Stimulated activated CD4-positive, alpha-beta T cell treated with anti-CD3 and anti-CD28 coated beads, Interleukin-12 subunit alpha, Interleukin-12 subunit beta, amount 100 ng/mL, for 48 hours (primary cell): ENCODE results near the gene GHR.
A peak's percentile ranks its signal among the peaks of the same experiment; 100 is the strongest.
"Not testable (repeated sequence)": the region's sequence is repeated elsewhere in the genome, so short reads cannot be mapped to it uniquely, and the experiment has no call there.

Source experiments
- DNase-seq, 3 donors: peaks; one replicate each; pipeline ENCODE4 v3.0.0-alpha.2; 2020; ENCODE audit warnings: low read depth in 2 of 3, low spot score in 1 of 3

Gene GHR

GRCh38 chr5:42691413-42691937 is 268.2 kb downstream of the GHR start:
- no peak for DNase-seq

GRCh38 chr5:42701351-42702059 is 278.3 kb downstream of the GHR start:
- DNase-seq, result no peak

GRCh38 chr5:42703238-42703637 is 280.0 kb downstream of the GHR start:
- DNase-seq, result no peak

GRCh38 chr5:42715785-42716184 is 292.5 kb downstream of the GHR start:
- DNase-seq, result no peak

GRCh38 chr5:42718591-42718990 is 295.4 kb downstream of the GHR start:
- no peak for DNase-seq

- DNase-seq, result no peak
Measured at GRCh38 chr5:42719034-42719433, 295.8 kb downstream of the GHR start.

- no peak for DNase-seq
Measured at GRCh38 chr5:42720251-42720650, 297.0 kb downstream of the GHR start.

- no peak for DNase-seq
Measured at GRCh38 chr5:42721484-42721883, 298.2 kb downstream of the GHR start.

- not testable (repeated sequence) for DNase-seq
Measured at GRCh38 chr5:42734531-42735058, 311.4 kb downstream of the GHR start.

- no peak for DNase-seq
Measured at GRCh38 chr5:42740920-42741319, 317.7 kb downstream of the GHR start.

- DNase-seq, result peak in 1 of 3 donors; percentile 16
Measured at GRCh38 chr5:42745426-42745825, 322.2 kb downstream of the GHR start.

GRCh38 chr5:42745856-42746255 is 322.6 kb downstream of the GHR start:
- DNase-seq, result no peak

- DNase-seq, result no peak
Measured at GRCh38 chr5:42749020-42749419, 325.8 kb downstream of the GHR start.

GRCh38 chr5:42750507-42750906 is 327.3 kb downstream of the GHR start:
- DNase-seq, result no peak

GRCh38 chr5:42751044-42751443 is 327.8 kb downstream of the GHR start:
- no peak for DNase-seq

- no peak for DNase-seq
Measured at GRCh38 chr5:42753099-42753498, 329.9 kb downstream of the GHR start.

GRCh38 chr5:42756606-42757601 is 333.7 kb downstream of the GHR start, which contains the start of gene CCDC152:
Gene CCDC152, plus strand, starts transcription at chr5:42756818. Its CDS starts 2,304 bp downstream, at chr5:42759122.
- DNase-seq, result peak; percentile 49 to 55 (median 50)

GRCh38 chr5:42759456-42759855 is 336.2 kb downstream of the GHR start:
- DNase-seq, result no peak

- DNase-seq, result no peak
Measured at GRCh38 chr5:42760426-42760825, 337.2 kb downstream of the GHR start.

- DNase-seq, result no peak
Measured at GRCh38 chr5:42761791-42762190, 338.6 kb downstream of the GHR start.

- peak in 1 of 3 donors; percentile 4 for DNase-seq
Measured at GRCh38 chr5:42767491-42768105, 344.4 kb downstream of the GHR start.
